ENCODE results near the gene TMEM272.

TMEM272 gene

GRCh38 chr13:51803422-51804294 is 41.3 kb downstream of the TMEM272 start, which contains the start of gene DHRS12:
Gene DHRS12, minus strand, starts transcription at chr13:51804163. Its CDS starts 4,504 bp downstream, at chr13:51799659.
- FAIRE-seq: no peak

- FAIRE-seq: no peak
Observed at GRCh38 chr13:51802631-51803418, 42.2 kb downstream of the TMEM272 start.

- no peak for FAIRE-seq
Observed at GRCh38 chr13:51801631-51802099, 43.3 kb downstream of the TMEM272 start.

- no peak for FAIRE-seq
Observed at GRCh38 chr13:51800486-51800885, 44.5 kb downstream of the TMEM272 start.

- FAIRE-seq: no peak
Observed at GRCh38 chr13:51799261-51799660, 45.7 kb downstream of the TMEM272 start.

GRCh38 chr13:51797664-51798488 is 47.1 kb downstream of the TMEM272 start:
- no peak for FAIRE-seq

GRCh38 chr13:51796546-51796945 is 48.4 kb downstream of the TMEM272 start:
- FAIRE-seq: no peak

- no peak for FAIRE-seq
Observed at GRCh38 chr13:51795419-51795818, 49.6 kb downstream of the TMEM272 start.

GRCh38 chr13:51794964-51795363 is 50.0 kb downstream of the TMEM272 start:
- no peak for FAIRE-seq

- FAIRE-seq: no peak
Observed at GRCh38 chr13:51793570-51794271, 51.3 kb downstream of the TMEM272 start.

GRCh38 chr13:51786425-51787265 is 58.3 kb downstream of the TMEM272 start:
- FAIRE-seq: no peak

GRCh38 chr13:51785712-51786424 is 59.1 kb downstream of the TMEM272 start:
- FAIRE-seq: no peak

- no peak for FAIRE-seq
Observed at GRCh38 chr13:51784097-51784496, 60.9 kb downstream of the TMEM272 start.

GRCh38 chr13:51783428-51784094 is 61.4 kb downstream of the TMEM272 start:
- no peak for FAIRE-seq

- FAIRE-seq: no peak
Observed at GRCh38 chr13:51782026-51782710, 62.8 kb downstream of the TMEM272 start.

- FAIRE-seq: no peak
Observed at GRCh38 chr13:51781246-51782022, 63.5 kb downstream of the TMEM272 start.

GRCh38 chr13:51780099-51780498 is 64.9 kb downstream of the TMEM272 start:
- FAIRE-seq: no peak

- FAIRE-seq: no peak
Observed at GRCh38 chr13:51778392-51778791, 66.6 kb downstream of the TMEM272 start.

Measured in endometrium (tissue), 2 donors.